Panc1 (cell line): Measurements from ENCODE around the gene CD96. TPM values are rescaled to one million over a fixed set of nuclear protein-coding genes. Genes with fewer than 3 reads are reported as not detected.

ENCODE experiments used
- ATAC-seq: fragments of 200-7000 bp; cut with Tn5 transposase; 2 replicates; pipeline ENCODE4 v1.9.1; 2020; ENCODE audit warnings: mild to moderate bottlenecking, moderate library complexity
- BruUV-seq: library from RNA; stranded (reverse); fragments of 400-500 nt; replicated peaks from 2 replicates; lab custom pipeline; 2021; lab: Mats Ljungman, UMichigan
- CTCF ChIA-PET: fragments of 300-600 bp; sonication (Branson Sonifier 250); formaldehyde crosslinking; loops from one replicate; lab custom pipeline; 2022; ENCODE audit warnings: antibody characterized with exemption; lab: Charles Lee
- POLR2A ChIA-PET: fragments of 300-600 bp; sonication (Branson Sonifier 250); formaldehyde crosslinking; loops from one replicate; lab custom pipeline; 2022; ENCODE audit warnings: antibody characterized with exemption; lab: Charles Lee
- DNase-seq: peaks from one replicate; pipeline ENCODE4 v3.0.0-alpha.2; 2010; ENCODE audit warnings: low read depth, low spot score
- H3K27ac ChIP-seq: 2 replicates; pipeline ENCODE4 v1.5.1; 2011; ENCODE audit warnings: mild to moderate bottlenecking, low read length, inconsistent platforms
- H3K27me3 ChIP-seq: fragments of 200-500 bp; sonication (Bioruptor generic); 2 replicates; pipeline ENCODE4 v1.6.0; 2014; ENCODE audit warnings: low read length, inconsistent platforms; ENCODE audit not compliant: control insufficient read depth, insufficient read depth
- H3K36me3 ChIP-seq: fragments of 200-500 bp; sonication (Bioruptor generic); 2 replicates; pipeline ENCODE4 v1.5.1; 2014; ENCODE audit warnings: inconsistent platforms, mild to moderate bottlenecking, low read length, moderate library complexity; ENCODE audit not compliant: control insufficient read depth, insufficient read depth
- H3K4me1 ChIP-seq: 2 replicates; pipeline ENCODE4 v1.5.1; 2011; ENCODE audit warnings: inconsistent platforms, mild to moderate bottlenecking, low read length, moderate library complexity; ENCODE audit not compliant: control insufficient read depth, insufficient read depth
- H3K4me3 ChIP-seq, 2 experiments: 2 replicates each; pipeline ENCODE4 v1.5.1; 2011 to 2012; ENCODE audit warnings: low read depth in 2 of 2, low read length in 2 of 2, mild to moderate bottlenecking in 2 of 2, inconsistent platforms in 1 of 2, moderate library complexity in 1 of 2
- H3K9me3 ChIP-seq: fragments of 200-500 bp; sonication (Bioruptor generic); 2 replicates; pipeline ENCODE4 v1.5.1; 2014; ENCODE audit warnings: low read depth, mild to moderate bottlenecking, inconsistent platforms, low read length, moderate library complexity; ENCODE audit not compliant: control insufficient read depth, insufficient read depth
- POLR2AphosphoS5 ChIP-seq: IDR thresholded peaks from 2 replicates; pipeline ENCODE4 v1.6.1; 2012; ENCODE audit warnings: mild to moderate bottlenecking, low read depth, low read length, moderate library complexity
- SIN3A ChIP-seq: IDR thresholded peaks from 2 replicates; pipeline ENCODE4 v1.6.1; 2012; ENCODE audit warnings: low read depth, mild to moderate bottlenecking, low read length, moderate library complexity, borderline replicate concordance; ENCODE audit not compliant: insufficient read depth
- TCF7L2 ChIP-seq: IDR thresholded peaks from 2 replicates; pipeline ENCODE4 v1.6.1; 2011; ENCODE audit warnings: mild to moderate bottlenecking, low read depth, low read length, inconsistent platforms
- in situ Hi-C: cut with HindIII; loops from 2 replicates; pipeline ENCODE4 v1.10.0; 2016; ENCODE audit warnings: low sequenced_read_pairs, low pct_unique_long_range_greater_than_20kb
- intact Hi-C: fragments of 100-400 bp; cut with micrococcal nuclease; formaldehyde crosslinking; loops from one replicate; pipeline ENCODE4 v1.10.0; 2022; ENCODE audit not compliant: unreplicated experiment
- total RNA-seq: library from RNA; stranded (reverse); gene quantifications from one replicate; pipeline ENCODE4 v1.2.1, GENCODE V29; 2021; ENCODE audit not compliant: unreplicated experiment
- TF ChIP-seq, protein P1 (sequence below): fragments of 450-650 bp; IDR thresholded peaks from 2 replicates; pipeline ENCODE4 v1.5.1; 2017; ENCODE audit warnings: mild to moderate bottlenecking
- TF ChIP-seq, protein P2 (sequence below), 2 experiments: IDR thresholded peaks; 2 replicates each; pipeline ENCODE4 v1.6.1; 2011 to 2012; ENCODE audit warnings: low read depth in 2 of 2, control low read depth in 1 of 2, low read length in 1 of 2, mild to moderate bottlenecking in 1 of 2, moderate library complexity in 1 of 2; ENCODE audit not compliant: insufficient read depth in 1 of 2

The CD96 gene
- total RNA-seq, 1 experiment from 2014 or later, result not detected

DNA sequence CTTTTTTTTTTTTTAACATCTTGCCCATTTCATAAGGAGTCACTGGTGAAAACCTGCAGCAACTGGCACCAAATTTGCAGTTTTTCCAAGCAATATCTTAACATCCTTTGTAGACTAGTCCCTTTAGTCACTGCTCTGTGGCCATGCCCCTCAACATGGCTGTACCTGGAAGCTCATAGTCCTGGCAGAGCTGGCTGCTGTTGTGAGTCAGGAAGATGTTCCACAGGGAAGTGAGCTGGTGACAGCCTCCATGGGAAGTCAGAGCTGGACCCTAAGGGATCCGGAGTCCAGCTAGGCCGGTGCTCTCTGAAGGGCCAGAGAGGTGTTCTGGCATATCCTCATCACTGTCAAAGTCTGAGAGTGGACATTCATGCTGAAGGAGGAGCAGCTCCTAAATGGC, 152.5 kb downstream of the CD96 start:
- TF ChIP-seq, protein P1, sequence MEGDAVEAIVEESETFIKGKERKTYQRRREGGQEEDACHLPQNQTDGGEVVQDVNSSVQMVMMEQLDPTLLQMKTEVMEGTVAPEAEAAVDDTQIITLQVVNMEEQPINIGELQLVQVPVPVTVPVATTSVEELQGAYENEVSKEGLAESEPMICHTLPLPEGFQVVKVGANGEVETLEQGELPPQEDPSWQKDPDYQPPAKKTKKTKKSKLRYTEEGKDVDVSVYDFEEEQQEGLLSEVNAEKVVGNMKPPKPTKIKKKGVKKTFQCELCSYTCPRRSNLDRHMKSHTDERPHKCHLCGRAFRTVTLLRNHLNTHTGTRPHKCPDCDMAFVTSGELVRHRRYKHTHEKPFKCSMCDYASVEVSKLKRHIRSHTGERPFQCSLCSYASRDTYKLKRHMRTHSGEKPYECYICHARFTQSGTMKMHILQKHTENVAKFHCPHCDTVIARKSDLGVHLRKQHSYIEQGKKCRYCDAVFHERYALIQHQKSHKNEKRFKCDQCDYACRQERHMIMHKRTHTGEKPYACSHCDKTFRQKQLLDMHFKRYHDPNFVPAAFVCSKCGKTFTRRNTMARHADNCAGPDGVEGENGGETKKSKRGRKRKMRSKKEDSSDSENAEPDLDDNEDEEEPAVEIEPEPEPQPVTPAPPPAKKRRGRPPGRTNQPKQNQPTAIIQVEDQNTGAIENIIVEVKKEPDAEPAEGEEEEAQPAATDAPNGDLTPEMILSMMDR, result no peak
- TF ChIP-seq TCF7L2 (no peak), POLR2AphosphoS5 (no peak), SIN3A (no peak)
- TF ChIP-seq, protein P2, sequence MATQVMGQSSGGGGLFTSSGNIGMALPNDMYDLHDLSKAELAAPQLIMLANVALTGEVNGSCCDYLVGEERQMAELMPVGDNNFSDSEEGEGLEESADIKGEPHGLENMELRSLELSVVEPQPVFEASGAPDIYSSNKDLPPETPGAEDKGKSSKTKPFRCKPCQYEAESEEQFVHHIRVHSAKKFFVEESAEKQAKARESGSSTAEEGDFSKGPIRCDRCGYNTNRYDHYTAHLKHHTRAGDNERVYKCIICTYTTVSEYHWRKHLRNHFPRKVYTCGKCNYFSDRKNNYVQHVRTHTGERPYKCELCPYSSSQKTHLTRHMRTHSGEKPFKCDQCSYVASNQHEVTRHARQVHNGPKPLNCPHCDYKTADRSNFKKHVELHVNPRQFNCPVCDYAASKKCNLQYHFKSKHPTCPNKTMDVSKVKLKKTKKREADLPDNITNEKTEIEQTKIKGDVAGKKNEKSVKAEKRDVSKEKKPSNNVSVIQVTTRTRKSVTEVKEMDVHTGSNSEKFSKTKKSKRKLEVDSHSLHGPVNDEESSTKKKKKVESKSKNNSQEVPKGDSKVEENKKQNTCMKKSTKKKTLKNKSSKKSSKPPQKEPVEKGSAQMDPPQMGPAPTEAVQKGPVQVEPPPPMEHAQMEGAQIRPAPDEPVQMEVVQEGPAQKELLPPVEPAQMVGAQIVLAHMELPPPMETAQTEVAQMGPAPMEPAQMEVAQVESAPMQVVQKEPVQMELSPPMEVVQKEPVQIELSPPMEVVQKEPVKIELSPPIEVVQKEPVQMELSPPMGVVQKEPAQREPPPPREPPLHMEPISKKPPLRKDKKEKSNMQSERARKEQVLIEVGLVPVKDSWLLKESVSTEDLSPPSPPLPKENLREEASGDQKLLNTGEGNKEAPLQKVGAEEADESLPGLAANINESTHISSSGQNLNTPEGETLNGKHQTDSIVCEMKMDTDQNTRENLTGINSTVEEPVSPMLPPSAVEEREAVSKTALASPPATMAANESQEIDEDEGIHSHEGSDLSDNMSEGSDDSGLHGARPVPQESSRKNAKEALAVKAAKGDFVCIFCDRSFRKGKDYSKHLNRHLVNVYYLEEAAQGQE (IDR thresholded peaks at IDR 0.05; ENCODE audit: insufficient read depth in 1 of 2, low read depth in 2 of 2, low read length in 1 of 2), result no peak
- BruUV-seq, result no TSS peak
- CTCF ChIA-PET, result interaction anchor here (1.0 kb wide), 1 partner anchor 22 kb away, joined by 6 read pairs; no protein-coding TSS in a partner anchor
- no peaks in the 10 kb centered on the region for H3K4me1 ChIP-seq
- H3K27me3 ChIP-seq, result 0 out of 2 replicates have a peak, but pooled peaks cover 8% of the 10 kb centered on the region
- no peak for DNase-seq
- H3K9me3 ChIP-seq, result no peaks in the 10 kb centered on the region
- H3K27ac ChIP-seq, result no peak overlapping the region
- POLR2A ChIA-PET, result interaction anchor here (0.5 to 0.6 kb wide), 2 partner anchors 22 to 172 kb away, joined by 3 to 4 read pairs; no protein-coding TSS in a partner anchor
- H3K4me3 ChIP-seq, result no peak overlapping the region
- no peak for ATAC-seq
- H3K36me3 ChIP-seq, result no peaks in the 10 kb centered on the region
- in situ Hi-C loops, result no loop called here
- intact Hi-C loops, result loop anchor here (10.0 kb wide), 1 partner anchor 120 kb away; no protein-coding TSS in a partner anchor

DNA sequence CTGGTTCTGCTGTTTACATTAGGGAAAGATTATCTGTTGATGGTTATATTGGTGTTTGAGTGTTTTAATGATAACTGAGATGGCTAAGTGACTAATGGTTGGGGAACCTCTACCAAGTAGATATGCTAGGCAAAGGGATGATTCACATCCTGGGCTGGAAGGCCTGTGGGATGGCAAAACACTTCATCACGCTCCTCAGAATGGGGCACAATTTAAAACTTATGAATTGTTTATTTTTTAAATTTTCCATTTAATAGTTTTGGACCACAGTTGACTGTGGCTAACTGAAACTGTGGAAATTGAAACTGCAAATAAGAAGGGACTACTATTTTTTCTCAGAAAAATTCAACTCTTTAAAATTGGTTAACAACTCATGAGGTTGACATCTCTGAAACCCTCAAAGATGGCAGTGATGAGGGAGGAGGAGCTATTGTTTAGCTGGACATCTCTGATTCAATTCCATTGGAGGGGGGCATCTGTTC, 153.7 kb downstream of the CD96 start:
- in situ Hi-C loops, result no loop called here
- no peaks in the 10 kb centered on the region for H3K9me3 ChIP-seq
- no peaks in the 10 kb centered on the region for H3K36me3 ChIP-seq
- POLR2A ChIA-PET, result no interaction called here
- intact Hi-C loops, result loop anchor here (10.0 kb wide), 1 partner anchor 121 kb away; no protein-coding TSS in a partner anchor
- H3K4me1 ChIP-seq, result no peaks in the 10 kb centered on the region
- CTCF ChIA-PET, result no interaction called here
- no TSS peak for BruUV-seq
- no peak overlapping the region for H3K4me3 ChIP-seq
- ATAC-seq (no peak; the same call in 1 of the 2 replicates), DNase-seq (no peak)
- H3K27ac ChIP-seq, result no peak overlapping the region
- TF ChIP-seq, protein P1, result no peak
- TF ChIP-seq TCF7L2 (no peak), SIN3A (no peak), POLR2AphosphoS5 (no peak)
- TF ChIP-seq, protein P2 (IDR thresholded peaks at IDR 0.05; ENCODE audit: insufficient read depth in 1 of 2, low read depth in 2 of 2, low read length in 1 of 2), result no peak
- H3K27me3 ChIP-seq, result 0 out of 2 replicates have a peak, but pooled peaks cover 10% of the 10 kb centered on the region
